NCI-H1417 (cell line): ENCODE measurements around the gene CFAP45.

ENCODE experiments used
- DNase-seq, 3 experiments: peaks; one replicate each; lab custom pipeline; 2025; lab: John Stamatoyannopoulos, UW

Gene CFAP45

GRCh38 chr1:159827102-159827490, 72.9 kb downstream of the CFAP45 start:
- no peak for DNase-seq

DNA sequence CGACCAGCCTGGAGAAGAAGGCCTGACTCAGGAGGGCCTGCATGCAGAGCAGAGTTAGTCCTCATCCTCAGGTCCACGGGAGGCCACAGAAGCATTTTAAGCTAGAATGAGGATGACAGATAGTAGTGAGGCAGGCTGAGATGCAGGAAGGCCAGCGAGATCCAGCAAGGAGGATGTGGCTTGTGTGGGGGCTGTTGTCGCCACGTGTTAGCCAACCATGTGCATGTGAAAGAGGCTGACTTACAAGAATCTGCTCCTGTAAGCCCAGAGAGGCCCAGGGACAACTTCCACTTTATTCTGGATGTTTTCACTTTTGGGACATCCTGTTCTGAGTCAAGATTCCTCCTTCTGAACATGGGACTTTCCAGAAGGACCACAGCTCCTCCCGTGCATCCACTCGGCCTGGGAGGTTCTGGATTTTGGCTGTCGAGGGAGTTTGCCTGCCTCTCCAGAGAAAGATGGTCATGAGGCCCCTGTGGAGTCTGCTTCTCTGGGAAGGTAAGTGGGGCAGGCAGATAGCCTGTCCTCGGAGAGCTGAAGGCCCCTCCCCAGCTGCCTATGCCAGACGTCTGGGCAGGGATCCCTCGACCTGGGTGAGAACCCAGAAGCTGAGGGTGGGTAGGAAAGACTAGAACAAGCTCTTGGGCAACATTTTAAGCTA, 73.4 kb downstream of the CFAP45 start, which contains the start of gene SLAMF8:
SLAMF8 (plus strand) TSS at position 433 of the 661 bp plus-strand sequence; CDS start at position 459, 26 bp downstream.
- DNase-seq = no peak

- no peak for DNase-seq
These were observed 74.4 kb downstream of the CFAP45 start for GRCh38 chr1:159825564-159825963.

DNA sequence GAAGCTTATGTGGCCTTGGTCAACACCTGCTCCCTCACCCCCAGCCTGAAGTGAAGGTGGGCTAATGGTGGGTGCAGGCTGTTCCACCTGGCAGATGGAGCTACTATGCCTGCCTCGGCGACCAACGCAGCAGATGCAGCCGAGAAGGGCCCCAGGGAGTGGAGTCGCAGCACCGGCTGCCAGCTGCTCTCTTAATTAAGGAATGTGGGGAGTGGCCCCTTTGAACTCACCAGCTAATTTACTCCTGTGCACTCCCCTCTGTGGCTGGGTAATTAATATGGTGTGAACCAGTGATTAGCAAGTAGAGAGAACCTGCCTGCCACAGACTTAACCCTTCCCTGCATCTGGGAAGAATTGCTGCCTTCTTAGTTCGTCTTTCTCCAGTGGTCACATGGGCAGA, 76.6 kb downstream of the CFAP45 start:
- DNase-seq = peak; percentile 72 to 97 (median 80)
